GM04504 (cell line): ENCODE data around the gene DPP10.
"Not testable (repeated sequence)": the region's sequence is repeated elsewhere in the genome, so short reads cannot be mapped to it uniquely, and the experiment has no call there.

Experiments used
- DNase-seq: peaks from one replicate; pipeline ENCODE4 v3.0.0-alpha.2; 2012; ENCODE audit warnings: low read depth

The DPP10 gene

DNA sequence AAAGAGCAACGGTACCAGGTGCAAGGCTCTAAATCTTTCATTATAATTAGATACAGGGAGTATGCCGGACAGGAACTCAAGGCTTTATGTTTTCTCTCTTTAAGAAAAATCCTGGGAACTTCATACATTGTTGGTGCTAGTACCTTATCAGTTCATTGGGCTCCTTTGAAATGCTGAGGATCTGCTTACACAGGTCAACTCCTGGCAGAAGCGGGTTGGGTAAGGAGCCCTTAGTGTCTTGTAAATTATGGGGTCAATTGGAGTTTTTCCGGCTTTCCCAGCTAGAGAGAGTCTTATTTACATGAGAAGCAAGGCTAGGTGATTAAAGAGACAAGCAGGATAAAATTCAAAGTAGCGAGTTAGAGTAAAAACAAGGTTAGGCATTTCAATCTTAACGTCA is 998.3 kb downstream of the DPP10 start:
- not testable (repeated sequence) for DNase-seq

DNA sequence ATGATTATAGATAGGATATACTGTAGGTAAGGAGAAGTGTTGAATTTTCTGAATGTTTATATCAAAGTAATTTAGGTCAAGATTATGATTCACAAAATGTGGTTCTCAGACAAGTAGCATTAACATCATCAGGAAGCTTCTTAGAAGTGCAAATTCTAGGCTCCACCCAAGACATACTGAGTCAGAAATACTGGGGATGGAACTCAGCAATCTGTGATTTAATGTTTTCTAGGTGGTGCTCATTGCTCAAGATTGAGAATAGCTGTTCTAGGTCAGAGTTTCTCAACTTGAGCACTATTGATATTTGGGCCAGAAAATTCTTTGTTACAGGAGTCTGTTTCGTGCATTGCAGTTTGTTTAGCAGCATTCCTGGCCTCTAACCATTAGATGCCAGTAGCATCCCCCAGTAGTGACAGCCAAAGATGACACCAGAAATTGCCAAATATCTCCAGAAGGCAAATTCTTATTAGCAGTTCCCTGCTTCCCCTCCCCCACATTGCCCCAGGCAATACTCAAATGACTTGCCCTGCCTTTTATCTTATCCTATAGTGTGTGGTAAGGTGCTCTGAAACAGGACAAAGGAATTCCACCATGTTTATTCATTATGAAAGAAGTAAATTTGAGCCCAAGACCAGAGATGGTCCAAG is 1001.2 kb downstream of the DPP10 start:
- DNase-seq: no peak

DNA sequence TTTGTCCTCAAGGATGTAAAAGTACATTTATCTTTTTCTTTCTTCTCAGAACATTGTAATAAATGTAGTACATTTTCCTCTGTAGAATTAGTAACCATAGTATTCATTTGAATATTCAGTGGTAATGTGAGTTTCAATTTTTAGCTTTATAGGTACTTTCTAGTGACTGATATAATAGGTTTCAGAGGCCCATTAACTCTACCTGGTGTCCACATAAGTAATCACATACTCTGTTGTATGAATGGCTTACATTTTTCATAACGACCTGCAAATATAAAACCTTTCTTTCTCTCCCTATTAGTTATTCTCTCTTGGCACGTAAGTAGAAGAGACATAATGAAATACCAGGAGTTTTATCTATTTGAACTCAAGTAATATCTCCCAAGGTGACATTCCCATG is 1017.6 kb downstream of the DPP10 start:
- DNase-seq: no peak

DNA sequence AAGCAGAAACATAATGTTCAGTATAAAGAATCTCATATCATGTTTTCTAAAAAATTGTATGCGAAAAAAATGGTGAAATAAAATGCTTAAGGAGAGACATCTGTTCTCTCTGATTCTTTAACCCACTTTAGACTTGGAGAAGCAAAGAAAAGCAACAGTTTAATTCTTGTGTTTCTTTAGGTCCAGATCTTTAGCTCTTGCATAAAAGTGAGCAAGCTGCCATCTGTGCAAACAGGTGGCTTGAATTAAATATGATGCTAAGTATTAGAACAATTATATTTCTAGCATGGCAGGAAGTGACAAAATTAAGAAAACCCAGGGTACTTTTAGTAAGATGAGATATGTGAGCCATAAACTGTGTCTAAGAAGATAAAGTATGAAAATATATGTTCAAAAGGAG is 1038.3 kb downstream of the DPP10 start:
- DNase-seq: no peak

DNA sequence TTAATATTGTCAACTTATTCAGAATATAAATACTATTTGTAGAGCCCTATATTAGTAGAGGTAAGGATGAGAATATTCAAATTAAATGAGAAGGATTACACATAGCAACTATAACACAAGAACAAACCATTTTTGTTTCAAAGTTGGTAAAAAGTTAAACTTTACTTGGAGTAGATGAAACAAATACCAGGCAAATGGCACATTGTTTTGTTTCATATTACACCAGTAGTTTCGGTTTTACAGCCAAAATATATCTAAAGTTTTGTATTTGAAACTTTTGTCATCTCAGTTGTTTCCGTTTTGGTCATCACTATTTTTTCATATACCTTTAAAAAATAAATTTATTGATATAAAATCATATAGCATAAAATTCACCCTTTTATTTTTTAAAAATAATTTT is 1039.4 kb downstream of the DPP10 start:
- no peak for DNase-seq

DNA sequence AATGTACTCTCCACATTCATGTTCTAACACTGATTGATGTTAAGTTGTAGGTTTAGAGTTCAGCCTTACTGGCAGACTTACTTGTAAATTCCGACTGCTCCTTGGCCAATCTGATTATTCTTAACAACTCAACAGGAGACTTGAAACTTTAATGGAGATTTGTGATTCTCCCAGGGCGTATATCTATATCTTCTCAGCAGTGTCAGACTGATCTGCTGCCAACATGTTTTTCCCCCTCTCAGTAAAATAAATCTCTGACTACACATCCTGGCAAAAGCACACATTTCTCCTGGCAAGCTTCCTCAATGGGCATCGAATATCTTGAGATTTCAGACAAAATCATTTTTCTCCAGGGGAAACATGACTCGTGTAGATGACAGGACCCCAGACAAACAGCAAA is 1041.2 kb downstream of the DPP10 start:
- no peak for DNase-seq

DNA sequence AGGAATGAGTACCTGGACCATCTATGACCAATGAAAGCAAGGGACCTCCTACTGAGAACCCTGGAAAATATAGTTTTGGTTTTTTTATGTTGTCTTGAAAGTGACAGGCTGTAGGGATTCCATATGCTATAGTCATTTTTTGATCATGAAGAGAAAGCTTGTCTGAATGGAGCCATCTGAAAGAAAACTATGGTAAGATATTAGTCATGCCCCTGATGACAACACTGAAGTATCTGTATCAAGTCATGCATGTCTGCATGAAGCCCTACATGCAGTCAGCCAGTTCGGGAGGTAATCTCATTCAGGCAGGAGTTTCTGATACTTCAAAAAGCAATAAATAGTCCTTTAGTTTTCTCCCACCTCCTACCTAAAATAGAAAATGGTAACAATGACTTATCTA is 1042.0 kb downstream of the DPP10 start:
- no peak for DNase-seq

DNA sequence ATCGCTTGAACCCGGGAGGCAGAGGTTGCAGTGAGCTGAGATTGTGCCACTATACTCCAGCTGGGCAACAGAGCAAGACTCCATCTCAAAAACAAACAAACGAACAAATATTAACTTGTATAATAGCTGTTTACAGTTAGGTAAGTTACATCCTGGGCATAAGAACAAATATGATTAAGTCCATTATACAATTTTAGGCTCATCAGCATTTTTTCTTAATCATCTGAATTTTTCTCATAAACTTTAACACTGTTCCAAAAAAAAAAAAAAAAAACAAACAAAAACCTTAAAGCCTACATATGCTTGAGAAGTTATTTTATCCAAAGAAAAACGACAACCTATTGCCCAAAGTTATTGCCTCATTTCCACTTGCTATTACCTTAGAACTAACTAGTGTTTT is 1042.5 kb downstream of the DPP10 start:
- no peak for DNase-seq

DNA sequence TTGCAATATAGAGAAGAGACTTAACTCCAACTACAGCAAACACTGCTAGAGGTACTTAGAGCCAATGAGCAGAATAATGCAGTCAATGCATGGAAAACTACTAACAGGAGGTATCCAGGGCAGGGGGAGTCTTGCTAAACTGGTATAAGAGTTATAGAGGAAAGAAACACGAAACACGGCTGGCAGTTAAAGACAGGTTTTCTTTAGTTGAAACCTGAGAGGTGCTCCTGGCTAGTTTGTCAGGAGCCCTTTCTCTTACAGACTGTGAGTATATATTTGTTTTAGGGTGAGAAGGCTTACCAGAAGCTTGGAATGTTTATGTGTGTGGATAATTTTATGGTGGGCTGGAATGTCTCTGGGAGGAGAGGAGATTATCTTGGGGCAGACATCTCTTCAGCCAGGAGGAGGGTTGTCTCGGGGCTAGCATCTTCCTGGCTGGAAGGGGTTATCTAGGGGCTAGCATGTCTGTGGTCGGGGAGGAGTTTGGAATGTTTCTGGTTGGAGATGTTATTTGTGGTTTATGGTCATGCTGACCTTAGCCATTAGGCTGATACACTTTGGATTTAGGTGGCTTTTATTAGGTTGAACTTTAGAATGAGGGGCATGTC is 1048.8 kb downstream of the DPP10 start:
- no peak for DNase-seq

DNA sequence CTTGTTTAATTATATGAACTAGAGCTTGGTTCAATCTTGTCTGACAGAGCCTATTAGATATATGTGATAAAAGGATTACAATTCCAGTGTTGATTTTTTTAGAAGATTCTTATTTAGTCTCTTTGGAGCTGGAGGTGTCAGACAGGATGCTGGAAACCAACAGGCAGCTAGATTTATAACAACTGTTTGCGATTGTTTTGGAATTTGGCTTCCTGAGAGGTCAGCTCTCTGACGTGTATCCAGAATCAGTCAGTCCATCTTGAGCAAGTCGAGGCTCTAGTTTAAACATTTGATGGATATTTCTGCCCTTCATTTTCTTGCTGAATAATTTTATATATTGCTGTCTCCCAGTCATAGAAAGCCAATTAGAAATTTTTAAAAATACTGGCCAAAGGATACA is 1062.9 kb downstream of the DPP10 start:
- DNase-seq: no peak

DNA sequence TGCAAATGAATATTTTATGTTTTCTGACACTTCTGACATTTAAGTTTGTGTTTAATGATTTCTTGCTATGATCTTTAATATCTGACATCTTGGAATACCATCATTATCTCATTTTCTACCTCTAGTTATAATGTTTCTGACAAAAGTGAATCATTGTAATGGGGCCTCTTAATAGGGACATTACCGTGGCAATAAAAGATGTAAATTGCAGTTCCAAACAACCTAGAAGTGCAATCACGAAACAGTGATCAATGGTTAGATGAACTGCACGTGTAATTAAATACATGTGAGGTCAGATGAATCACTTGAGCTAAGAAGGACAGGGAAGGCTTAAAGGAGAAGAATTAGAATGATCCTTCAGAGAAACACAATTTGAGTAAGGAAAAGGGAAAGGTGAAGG is 1078.3 kb downstream of the DPP10 start:
- DNase-seq: no peak

DNA sequence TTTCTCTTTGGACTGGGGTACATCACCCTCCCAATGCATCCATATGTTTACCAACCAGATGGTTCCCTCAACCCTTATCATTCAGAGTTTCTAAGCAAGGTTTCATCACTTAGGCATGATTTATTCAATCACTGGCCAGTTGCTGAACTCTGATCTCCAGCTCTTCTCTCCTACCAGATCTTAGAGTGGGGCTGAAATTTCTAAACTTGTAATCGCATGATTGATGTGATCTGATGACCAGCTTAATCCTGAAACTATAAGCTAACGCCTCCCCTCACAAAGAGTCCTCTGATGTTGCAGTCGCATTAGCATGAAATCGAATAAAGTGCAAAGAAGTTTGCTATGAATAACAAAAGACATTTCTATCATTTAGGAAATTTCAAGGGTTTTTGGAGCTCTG is 1082.0 kb downstream of the DPP10 start:
- DNase-seq: no peak

DNA sequence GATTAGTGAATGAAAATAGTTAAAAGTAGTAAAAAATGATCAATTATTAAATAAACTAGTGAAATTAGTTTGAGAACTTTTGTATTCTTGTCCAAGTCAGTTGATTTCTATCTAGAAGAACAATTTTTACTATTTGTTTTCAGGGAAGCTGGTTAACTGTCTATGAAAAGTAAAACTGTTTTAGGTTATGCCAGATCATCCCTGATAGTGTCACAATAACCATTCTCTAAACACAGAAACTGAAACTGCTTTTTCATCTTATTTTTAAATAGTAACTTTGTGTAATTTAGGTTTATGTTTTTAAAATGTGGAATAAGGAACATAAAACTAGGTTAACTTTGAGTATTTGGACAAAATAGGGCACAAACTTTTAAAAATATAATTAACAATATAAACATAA is 1087.2 kb downstream of the DPP10 start:
- DNase-seq: no peak

DNA sequence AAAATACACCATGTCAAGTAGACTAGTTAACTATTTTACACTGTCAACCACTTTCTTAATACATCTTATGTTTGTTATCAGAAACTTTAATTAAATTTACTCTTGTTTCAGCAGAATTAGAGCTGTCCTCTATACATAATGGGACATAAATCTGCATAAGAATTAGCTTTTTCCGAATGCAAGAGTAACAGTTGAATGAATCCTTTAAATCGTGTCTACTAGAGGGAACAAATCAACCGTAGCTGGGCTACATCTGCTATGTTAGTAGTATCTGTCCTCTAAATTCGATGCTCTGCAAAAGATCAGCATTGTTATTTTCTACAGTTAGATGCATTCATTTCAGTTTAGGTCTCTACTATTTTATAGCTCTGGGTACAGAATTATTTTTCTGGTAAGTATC is 1090.6 kb downstream of the DPP10 start:
- DNase-seq: no peak

DNA sequence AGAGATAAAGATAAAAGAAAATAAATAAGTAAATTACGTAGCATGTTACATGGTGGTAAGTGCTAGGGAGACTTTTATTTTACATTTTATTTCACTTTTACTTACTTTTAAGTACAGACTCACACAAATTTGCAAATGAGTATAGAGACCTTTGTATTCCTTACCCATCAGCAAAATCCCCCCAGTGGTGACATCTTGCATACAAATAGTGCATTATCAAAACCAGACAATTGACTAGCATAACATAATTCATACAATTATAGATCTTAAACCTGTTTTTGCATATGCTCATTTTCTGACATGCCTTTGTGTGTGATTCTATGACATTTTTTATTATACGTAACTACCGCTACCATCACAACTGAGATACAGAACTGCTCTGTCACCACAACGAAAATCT is 1099.4 kb downstream of the DPP10 start:
- DNase-seq: no peak

DNA sequence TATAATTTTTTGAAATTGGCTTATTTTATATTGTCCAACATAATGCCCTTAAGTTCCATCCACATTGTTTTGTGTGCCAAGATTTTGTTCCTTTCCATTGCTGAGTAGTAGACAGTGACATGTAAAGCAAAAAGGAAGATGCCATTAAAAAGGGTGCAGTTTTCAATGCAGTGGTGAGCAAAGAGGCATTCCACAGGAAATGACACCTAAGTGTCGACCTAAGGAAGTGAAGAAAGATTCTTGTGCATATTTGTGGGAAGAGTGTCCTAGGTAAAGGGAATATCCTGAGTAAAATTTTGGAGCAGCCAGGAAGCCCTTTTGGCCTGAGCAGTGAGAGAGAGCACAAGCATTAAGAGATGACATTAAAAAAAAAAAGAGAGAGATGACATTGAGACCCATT is 1099.9 kb downstream of the DPP10 start:
- no peak for DNase-seq

DNA sequence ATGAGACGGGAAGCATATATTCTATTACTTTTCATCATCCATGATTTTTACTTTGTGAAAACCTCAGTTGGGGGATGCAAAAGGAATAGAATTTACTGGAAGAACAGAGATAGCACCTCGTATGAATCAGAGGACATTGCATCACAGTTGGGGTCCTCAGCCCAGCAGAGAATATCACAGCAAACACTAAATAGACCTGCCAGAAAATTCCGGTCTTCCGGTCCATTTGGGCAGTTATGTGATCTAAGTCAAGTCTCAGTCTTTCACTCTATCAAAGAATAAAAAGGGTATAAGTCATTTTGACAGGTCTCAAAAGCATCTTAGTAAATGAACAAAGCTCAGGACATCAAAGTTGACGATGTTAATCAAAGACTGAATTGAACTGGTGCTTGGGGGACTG is 1100.6 kb downstream of the DPP10 start:
- no peak for DNase-seq

DNA sequence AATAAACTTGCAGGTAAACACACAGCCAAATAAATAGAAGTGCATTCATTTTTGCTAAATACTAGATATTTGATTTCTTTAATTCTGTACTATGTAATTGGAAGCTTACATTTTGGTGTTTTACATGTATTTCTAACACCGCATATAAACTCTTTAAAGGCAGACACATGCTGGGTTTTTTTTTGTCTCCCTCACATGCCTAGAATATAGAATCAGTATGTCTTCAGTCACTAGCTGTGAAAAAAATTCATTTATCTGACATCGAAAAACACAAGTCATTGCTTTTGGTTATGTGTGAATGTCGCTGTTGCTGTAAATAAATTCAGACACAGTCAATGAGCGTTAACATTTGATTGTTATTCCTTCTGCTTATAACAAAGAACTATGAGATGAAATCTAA is 1101.0 kb downstream of the DPP10 start:
- no peak for DNase-seq

DNA sequence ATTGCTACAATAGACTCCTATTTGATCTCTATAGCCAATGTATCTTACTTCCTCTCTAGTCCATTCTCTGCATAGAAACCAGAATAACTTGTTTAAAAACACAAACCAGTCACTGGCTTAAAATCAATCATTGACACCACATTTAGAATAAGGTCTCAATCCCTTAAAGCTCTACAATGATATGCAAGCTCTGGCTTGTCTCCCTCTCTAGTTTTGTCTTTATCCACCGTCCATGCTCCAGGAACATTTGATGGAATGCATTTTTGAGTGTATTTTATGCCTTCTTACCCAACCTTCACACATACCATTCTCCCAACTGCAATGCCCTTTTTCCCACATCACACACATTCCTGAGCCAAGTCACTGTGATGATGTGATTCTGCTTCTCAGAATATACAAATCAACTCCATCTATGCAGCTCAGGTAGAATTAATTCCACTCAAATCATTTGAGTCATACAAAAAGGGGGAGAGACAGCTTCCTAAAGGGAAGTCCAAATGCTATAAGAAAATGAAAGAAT is 1107.2 kb downstream of the DPP10 start:
- no peak for DNase-seq

DNA sequence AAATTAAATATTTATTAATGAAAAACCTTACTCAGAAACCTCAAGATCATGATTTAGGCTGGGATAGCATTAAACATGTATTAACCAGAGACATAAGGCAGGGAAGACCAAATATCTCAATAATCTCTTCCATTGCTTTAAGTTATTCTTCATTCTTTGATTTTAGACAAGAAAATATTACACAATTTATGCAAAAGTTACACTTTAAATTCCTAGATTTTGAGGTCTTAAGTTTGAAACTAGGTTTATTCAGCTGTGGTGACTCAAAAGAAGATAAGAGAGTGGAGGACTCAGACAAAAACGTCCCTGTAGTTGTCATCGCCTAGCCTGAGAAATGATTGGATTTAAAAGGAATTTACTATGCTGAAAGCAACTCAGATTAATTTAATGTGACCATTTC is 1110.3 kb downstream of the DPP10 start:
- DNase-seq: no peak

DNA sequence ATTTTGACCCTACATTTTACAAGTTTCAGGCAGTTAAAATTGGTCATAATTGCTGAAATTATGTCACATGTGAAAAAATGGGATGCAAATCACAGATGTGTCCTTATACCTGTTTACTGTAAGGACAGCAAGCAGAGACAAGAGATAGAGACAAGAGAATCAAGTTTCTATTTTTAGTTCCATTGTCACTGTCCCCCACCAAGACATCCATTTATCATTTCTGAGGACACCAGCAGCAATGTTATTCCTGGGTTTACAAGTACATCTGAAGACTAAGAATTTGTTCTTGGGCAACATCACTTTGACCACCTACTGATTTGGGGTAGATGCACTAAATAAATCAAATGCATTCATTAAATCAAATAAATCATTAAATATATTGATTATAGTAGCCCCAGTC is 1111.7 kb downstream of the DPP10 start:
- no peak for DNase-seq

DNA sequence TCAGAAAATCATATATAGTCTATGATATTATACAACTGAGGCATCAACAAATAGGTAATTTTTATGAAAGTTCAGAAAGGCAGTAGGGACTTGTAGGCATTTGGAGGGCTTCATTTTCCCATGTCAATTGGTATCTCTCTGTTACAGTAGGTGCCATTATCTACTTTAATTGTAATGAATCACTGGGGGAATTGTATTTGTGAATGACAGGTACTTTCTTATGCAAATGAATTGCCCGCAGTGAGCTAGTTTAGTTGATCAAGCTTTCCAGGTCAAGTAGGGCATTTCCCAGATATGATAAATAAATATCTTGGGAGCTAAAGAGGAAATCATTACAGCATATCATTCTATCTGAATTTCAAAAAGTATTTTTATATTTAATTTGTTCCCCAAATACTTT is 1116.3 kb downstream of the DPP10 start:
- no peak for DNase-seq

DNA sequence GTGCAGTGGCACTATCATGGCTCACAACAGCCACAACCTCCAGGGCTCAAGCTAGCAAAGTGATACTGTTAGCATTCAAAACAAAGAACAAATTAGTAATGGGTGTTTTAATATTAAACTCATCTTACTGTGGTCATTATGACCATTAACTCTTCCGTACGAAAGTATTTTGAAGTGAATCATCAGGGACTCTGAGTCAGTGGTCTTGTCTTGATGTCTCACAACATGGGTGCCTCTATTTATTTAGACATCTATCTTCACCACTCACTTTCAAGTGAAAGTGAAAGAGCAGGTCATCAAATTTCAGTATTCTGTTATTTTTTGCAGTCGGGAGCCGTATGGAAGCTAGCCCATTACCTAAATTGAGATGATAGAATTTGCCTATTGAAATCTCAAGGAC is 1118.2 kb downstream of the DPP10 start:
- DNase-seq: no peak

DNA sequence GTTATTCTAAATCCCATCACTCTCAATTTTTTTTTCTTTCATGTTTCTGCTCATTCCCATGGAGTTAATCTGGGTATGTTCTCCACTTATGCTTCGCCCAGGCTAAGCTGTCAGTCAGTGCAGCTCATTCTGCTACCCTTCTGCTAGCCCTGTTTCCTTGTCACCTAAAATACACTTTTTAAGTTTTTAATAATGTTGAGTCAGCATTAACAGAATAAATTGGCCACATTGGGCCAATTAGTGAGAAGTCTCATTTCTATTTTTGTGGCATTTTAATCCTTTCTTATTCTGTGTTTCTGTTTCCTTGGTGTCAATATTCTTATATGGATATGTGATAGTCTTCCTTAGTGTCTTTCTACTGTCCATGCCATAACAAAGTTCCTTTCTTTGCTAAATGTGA is 1126.2 kb downstream of the DPP10 start:
- DNase-seq: no peak
